ENCODE results near the gene SBNO2.

The SBNO2 gene

DNA sequence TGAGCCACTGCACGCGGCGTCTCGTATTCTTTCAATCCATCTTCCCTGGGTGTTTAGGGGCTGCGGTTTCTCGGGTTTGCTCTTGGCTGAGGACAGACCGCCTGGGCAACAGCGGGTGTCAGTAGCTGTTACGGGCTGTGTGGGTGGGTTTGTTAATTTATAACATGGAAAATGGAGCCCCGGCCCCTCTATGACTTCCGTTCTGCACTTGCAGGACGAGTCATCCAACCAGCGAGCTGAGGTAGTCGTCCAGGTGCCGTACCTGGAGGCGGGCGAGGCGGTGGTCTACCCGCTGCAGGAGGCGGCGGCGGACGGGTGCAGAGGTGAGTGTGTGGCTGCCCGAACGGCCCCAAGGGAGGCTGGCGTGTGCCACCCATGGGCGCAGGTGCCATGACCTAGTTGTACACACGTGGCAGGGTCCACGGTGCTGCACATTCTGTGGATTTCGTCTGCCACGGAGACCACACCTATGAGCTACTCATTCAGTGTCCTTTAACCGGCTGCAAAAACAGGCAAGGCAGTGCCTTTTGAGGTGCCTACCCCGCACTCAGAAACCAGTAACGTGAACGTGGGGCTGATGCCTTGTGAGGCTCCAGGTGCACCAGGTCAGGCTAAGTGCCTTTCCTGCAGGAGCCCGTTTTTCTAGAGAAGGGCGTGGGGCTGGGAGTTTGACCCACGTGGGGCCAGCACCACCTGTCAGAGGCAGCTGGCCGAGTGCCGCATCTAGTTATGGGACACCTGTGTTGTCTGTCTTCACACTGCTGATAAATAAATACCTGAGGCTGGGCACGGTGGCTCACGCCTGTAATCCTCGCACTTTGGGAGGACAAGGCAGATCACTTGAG is 89.8 kb downstream of the SBNO2 start:
- DNase-seq (ENCODE audit: low spot score): no peak

DNA sequence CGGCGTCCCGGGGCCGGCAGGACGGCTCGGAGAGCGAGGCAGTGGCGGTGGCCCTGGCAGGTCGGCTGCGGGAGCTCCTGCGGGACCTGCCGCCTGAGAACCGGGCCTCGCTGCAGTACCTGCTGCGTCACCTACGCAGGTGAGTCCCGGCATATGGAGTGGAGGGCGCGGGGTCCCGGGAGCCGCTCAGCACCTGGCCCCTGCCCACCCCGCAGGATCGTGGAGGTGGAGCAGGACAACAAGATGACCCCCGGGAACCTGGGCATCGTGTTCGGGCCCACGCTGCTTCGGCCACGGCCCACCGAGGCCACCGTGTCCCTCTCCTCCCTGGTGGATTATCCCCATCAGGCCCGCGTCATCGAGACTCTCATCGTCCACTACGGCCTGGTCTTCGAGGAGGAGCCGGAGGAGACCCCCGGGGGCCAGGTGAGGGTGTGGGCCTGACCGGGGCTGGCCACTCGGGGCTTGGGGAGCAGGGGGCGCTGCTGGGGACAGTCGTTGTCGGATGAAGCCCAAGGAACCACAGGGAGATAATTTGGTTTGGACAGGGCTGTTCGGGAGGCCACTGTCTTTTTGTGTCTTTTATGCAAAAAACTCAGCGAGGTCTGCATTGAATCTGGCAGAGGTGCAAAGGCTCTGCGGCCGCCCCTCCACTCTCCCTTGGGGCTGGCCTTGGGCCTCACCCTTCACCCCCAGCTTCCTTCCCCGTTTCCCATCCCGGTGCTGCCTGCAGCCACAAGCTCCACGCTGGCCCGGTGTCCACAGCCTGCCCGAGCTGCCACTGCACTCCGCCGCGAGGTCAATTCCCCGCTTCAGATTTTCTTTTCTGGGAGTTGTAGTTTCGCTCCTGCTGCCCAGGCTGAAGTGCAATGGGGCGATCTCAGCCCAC is 90.9 kb downstream of the SBNO2 start:
- DNase-seq (ENCODE audit: low spot score): no peak
- TF ChIP-seq, protein P1, sequence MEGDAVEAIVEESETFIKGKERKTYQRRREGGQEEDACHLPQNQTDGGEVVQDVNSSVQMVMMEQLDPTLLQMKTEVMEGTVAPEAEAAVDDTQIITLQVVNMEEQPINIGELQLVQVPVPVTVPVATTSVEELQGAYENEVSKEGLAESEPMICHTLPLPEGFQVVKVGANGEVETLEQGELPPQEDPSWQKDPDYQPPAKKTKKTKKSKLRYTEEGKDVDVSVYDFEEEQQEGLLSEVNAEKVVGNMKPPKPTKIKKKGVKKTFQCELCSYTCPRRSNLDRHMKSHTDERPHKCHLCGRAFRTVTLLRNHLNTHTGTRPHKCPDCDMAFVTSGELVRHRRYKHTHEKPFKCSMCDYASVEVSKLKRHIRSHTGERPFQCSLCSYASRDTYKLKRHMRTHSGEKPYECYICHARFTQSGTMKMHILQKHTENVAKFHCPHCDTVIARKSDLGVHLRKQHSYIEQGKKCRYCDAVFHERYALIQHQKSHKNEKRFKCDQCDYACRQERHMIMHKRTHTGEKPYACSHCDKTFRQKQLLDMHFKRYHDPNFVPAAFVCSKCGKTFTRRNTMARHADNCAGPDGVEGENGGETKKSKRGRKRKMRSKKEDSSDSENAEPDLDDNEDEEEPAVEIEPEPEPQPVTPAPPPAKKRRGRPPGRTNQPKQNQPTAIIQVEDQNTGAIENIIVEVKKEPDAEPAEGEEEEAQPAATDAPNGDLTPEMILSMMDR (IDR thresholded peaks at IDR 0.05; ENCODE audit: borderline replicate concordance, control extremely low read depth, extremely low read depth, insufficient read depth, missing control alignments): no peak
- in situ Hi-C loops (cut with MboI; ENCODE audit: low sequenced_read_pairs, unreplicated experiment): no loop called here

More for the DNA sequence above, 89.8 kb downstream of the SBNO2 start:
- in situ Hi-C loops (cut with MboI; ENCODE audit: low sequenced_read_pairs, unreplicated experiment): no loop called here
- TF ChIP-seq, protein P1 (IDR thresholded peaks at IDR 0.05; ENCODE audit: borderline replicate concordance, control extremely low read depth, extremely low read depth, insufficient read depth, missing control alignments): no peak

DNA sequence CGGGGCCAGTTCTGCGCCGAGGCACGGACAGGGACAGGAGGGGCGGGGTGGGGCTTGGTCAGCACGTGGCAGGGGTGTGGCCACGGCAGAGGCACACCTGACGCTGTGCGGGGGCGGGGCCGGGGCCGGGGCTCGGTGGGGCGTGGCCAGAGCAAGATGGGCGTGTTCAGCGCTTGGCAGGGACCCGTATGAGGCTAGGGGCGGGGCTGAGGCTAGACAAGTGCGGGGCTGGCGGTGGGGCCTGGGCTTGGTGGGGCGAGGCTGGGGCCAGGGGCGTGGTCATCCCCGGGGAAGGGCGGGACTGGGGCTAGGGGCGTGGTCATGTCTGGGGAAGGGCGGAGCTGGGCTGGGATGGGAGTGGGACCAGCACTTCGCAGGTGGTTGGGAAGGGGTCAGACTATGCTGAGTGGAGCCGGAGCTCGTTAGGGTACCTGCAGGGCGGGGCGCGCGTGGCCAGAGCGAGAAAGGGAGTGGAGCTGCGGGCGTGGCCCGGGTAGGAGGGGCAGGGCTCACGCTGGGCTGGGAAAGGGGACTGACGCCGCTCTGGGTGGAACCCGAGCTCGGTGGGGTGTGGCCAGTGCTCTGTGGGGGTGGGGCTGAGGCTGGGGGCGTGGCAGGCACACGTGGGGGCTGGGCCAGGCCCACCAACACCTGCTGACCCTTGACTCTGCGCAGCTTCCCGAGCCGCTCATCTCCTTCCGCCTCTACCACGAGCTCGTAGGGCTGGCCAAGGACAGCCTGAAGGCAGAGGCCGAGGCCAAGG is 91.7 kb downstream of the SBNO2 start:
- DNase-seq (ENCODE audit: low spot score): peak; percentile 86
- in situ Hi-C loops (cut with MboI; ENCODE audit: low sequenced_read_pairs, unreplicated experiment): no loop called here
- TF ChIP-seq, protein P1 (IDR thresholded peaks at IDR 0.05; ENCODE audit: borderline replicate concordance, control extremely low read depth, extremely low read depth, insufficient read depth, missing control alignments): no peak

DNA sequence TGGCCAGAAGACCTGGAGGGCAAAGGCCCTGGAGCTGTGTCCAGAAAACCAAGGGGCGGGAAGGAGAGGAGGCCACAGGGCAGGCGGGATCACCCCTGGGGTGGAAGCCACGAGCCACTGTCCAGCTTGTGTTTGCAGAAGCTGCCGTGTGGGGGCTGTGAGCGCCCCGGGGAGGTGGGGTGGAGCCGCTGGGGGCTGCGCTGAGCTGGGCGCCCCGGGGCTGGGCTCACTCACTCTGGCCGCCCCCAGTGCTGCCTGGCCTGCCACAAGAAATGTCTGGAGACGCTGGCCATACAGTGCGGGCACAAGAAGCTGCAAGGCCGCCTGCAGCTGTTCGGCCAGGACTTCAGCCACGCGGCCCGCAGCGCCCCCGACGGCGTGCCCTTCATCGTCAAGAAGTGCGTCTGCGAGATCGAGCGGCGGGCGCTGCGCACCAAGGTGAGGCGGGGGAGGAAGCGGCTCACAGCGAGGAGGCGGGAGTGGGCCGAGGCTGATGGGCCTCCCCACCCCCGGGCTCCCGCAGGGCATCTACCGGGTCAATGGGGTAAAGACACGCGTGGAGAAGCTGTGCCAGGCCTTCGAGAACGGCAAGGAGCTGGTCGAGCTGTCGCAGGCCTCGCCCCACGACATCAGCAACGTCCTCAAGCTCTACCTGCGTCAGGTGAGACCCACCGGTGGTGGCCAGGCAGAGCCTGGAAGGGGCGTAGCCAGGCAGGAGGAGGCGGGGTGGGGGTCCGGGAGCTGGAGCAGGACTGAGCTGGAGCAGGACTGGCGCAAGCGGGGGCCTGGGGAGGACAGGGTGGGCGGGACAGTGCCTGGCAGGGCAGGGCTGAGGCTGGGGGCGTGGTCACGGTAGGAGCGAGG is 92.5 kb downstream of the SBNO2 start:
- DNase-seq (ENCODE audit: low spot score): no peak
- in situ Hi-C loops (cut with MboI; ENCODE audit: low sequenced_read_pairs, unreplicated experiment): no loop called here

DNA sequence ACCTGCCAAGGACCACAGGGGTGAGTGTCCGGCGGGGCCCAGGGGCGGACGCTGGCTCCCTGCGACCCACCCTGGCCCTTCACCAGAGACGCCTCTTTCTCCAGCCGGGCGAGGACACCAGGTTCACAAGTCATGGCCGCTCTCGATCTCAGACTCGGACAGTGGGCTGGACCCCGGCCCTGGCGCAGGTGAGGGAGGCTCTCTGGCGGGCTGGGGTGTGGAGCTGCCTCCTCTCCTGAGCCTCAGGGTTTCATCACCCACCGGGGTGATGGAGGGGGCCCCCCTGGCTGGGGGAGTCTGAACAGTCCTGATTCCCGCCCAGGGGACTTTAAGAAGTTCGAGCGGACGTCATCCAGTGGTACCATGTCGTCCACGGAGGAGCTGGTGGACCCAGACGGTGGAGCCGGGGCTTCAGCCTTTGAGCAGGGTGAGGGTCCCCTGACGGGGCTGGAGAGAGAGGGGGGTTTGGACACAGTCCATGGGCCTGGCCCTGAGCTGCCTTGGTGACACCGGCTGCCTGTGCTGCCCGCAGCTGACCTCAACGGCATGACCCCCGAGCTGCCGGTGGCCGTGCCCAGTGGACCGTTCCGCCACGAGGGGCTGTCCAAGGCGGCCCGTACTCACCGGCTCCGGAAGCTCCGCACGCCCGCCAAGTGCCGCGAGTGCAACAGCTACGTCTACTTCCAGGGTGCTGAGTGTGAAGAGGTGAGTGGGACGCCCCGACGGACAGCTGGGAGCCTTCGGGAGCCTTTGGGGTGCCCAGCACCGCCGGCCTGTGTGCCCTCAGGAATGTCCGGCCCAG is 93.5 kb downstream of the SBNO2 start:
- no peak for DNase-seq (ENCODE audit: low spot score)
- TF ChIP-seq, protein P1 (IDR thresholded peaks at IDR 0.05; ENCODE audit: borderline replicate concordance, control extremely low read depth, extremely low read depth, insufficient read depth, missing control alignments): no peak
- in situ Hi-C loops (cut with MboI; ENCODE audit: low sequenced_read_pairs, unreplicated experiment): no loop called here

More for the DNA sequence above, 92.5 kb downstream of the SBNO2 start:
- TF ChIP-seq, protein P1 (IDR thresholded peaks at IDR 0.05; ENCODE audit: borderline replicate concordance, control extremely low read depth, extremely low read depth, insufficient read depth, missing control alignments): no peak
